ENCODE results near the gene CFAP20DC. TPM values are rescaled to one million over a fixed set of nuclear protein-coding genes. Genes with fewer than 3 reads are reported as not detected.
A peak's percentile ranks its signal among the peaks of the same experiment; 100 is the strongest.
"Not testable (repeated sequence)": the region's sequence is repeated elsewhere in the genome, so short reads cannot be mapped to it uniquely, and the experiment has no call there.

The CFAP20DC gene
- polyA plus RNA-seq, 4 donors: 0.28 to 0.65 TPM; not detected in 2

GRCh38 chr3:58696093-58696492, 353.7 kb downstream of the CFAP20DC start:
- H3K36me3 ChIP-seq (ENCODE audit: control insufficient read depth in 3 of 3, insufficient read depth in 2 of 3, low read depth in 1 of 3, low read length in 3 of 3): no peaks in the 10 kb centered on the region
- 13 to 45% (median 19%) methylated on average over 1 of the region's 1 CpG for whole genome bisulfite sequencing, 3 donors
- H3K9me3 ChIP-seq (ENCODE audit: control insufficient read depth in 2 of 2, insufficient read depth in 1 of 2, low read depth in 1 of 2, low read length in 1 of 2): peaks cover 0 to 7% of the 10 kb centered on the region in 2 donors
- peaks cover 0 to 5% (median 3%) of the 10 kb centered on the region in 3 donors for H3K4me1 ChIP-seq (ENCODE audit: control insufficient read depth in 3 of 3, insufficient read depth in 2 of 3, low read depth in 1 of 3, low read length in 2 of 3)
- H3K27ac ChIP-seq (ENCODE audit: low read depth in 1 of 3, low read length in 2 of 3): peak overlapping the region in 2 of 3 donors; percentile 56 to 89
- no peak for FAIRE-seq
- H3K27me3 ChIP-seq (ENCODE audit: control insufficient read depth in 3 of 3, insufficient read depth in 3 of 3, low read length in 3 of 3): peaks cover 0 to 4% (median 0%) of the 10 kb centered on the region in 3 donors
- DNase-seq: peak; percentile 60 to 91
- H3K4me3 ChIP-seq (ENCODE audit: low read depth in 1 of 3, low read length in 3 of 3): no peak overlapping the region

- H3K4me1 ChIP-seq (ENCODE audit: control insufficient read depth in 3 of 3, insufficient read depth in 2 of 3, low read depth in 1 of 3, low read length in 2 of 3); H3K27me3 ChIP-seq (ENCODE audit: control insufficient read depth in 3 of 3, insufficient read depth in 3 of 3, low read length in 3 of 3); DNase-seq; H3K4me3 ChIP-seq (ENCODE audit: low read depth in 1 of 3, low read length in 3 of 3); H3K9me3 ChIP-seq (ENCODE audit: control insufficient read depth in 2 of 2, insufficient read depth in 1 of 2, low read depth in 1 of 2, low read length in 1 of 2); FAIRE-seq; H3K36me3 ChIP-seq (ENCODE audit: control insufficient read depth in 3 of 3, insufficient read depth in 2 of 3, low read depth in 1 of 3, low read length in 3 of 3): not testable (repeated sequence)
- H3K27ac ChIP-seq (ENCODE audit: low read depth in 1 of 3, low read length in 2 of 3): peak overlapping the region in 2 of 3 donors; percentile 56 to 75
- WGBS, 3 donors: 76 to 77% (median 77%) methylated on average over 4 of the region's 4 CpGs
Measured at GRCh38 chr3:58695284-58695683, 354.5 kb downstream of the CFAP20DC start.

- H3K27ac ChIP-seq (ENCODE audit: low read depth in 1 of 3, low read length in 2 of 3): no peak overlapping the region
- WGBS, 3 donors: 59 to 76% (median 64%) methylated on average over 7 of the region's 7 CpGs
- no peaks in the 10 kb centered on the region for H3K27me3 ChIP-seq (ENCODE audit: control insufficient read depth in 3 of 3, insufficient read depth in 3 of 3, low read length in 3 of 3)
- H3K9me3 ChIP-seq (ENCODE audit: control insufficient read depth in 2 of 2, insufficient read depth in 1 of 2, low read depth in 1 of 2, low read length in 1 of 2): peaks cover 0 to 12% of the 10 kb centered on the region in 2 donors
- no peak overlapping the region for H3K4me3 ChIP-seq (ENCODE audit: low read depth in 1 of 3, low read length in 3 of 3)
- H3K36me3 ChIP-seq (ENCODE audit: control insufficient read depth in 3 of 3, insufficient read depth in 2 of 3, low read depth in 1 of 3, low read length in 3 of 3): no peaks in the 10 kb centered on the region
- H3K4me1 ChIP-seq (ENCODE audit: control insufficient read depth in 3 of 3, insufficient read depth in 2 of 3, low read depth in 1 of 3, low read length in 2 of 3): peaks cover 0 to 11% (median 6%) of the 10 kb centered on the region in 3 donors
- DNase-seq (no peak), FAIRE-seq (no peak)
Measured at GRCh38 chr3:58693940-58694850, 355.6 kb downstream of the CFAP20DC start.

- Histone ChIP-seq H3K27me3 (ENCODE audit: control insufficient read depth in 3 of 3, insufficient read depth in 3 of 3, low read length in 3 of 3) (no peaks in the 10 kb centered on the region), H3K9me3 (ENCODE audit: control insufficient read depth in 2 of 2, insufficient read depth in 1 of 2, low read depth in 1 of 2, low read length in 1 of 2) (peaks cover 0 to 17% of the 10 kb centered on the region in 2 donors), H3K4me3 (ENCODE audit: low read depth in 1 of 3, low read length in 3 of 3) (no peak overlapping the region), H3K36me3 (ENCODE audit: control insufficient read depth in 3 of 3, insufficient read depth in 2 of 3, low read depth in 1 of 3, low read length in 3 of 3) (no peaks in the 10 kb centered on the region), H3K27ac (ENCODE audit: low read depth in 1 of 3, low read length in 2 of 3) (no peak overlapping the region), H3K4me1 (ENCODE audit: control insufficient read depth in 3 of 3, insufficient read depth in 2 of 3, low read depth in 1 of 3, low read length in 2 of 3) (peaks cover 7 to 16% (median 16%) of the 10 kb centered on the region in 3 donors)
- FAIRE-seq: no peak
- WGBS, 3 donors: 90 to 93% (median 90%) methylated on average over 1 of the region's 1 CpG
- DNase-seq: no peak
Measured at GRCh38 chr3:58692484-58692883, 357.3 kb downstream of the CFAP20DC start.
